ENCODE data around the gene WRNIP1.

WRNIP1 gene

DNA sequence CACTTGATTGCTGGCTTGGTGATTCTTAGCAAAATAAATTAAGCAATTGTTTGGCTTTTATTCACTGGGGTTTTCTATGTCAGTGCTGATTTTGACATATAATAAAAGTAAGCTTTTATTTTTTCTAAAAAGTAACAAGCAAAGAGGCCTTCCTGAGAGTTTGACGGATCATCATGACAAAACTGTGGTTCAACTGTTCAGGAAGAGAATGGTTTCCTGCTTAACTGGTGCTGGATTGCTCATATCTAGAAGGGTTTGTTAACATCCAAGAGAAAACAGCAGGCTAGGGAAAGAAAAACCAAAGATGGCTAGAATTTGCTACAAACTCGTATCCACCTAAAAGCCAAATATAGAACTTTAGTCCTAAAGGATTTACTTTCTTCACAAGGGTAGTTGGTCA is 55.2 kb downstream of the WRNIP1 start:
- no peak for TF ChIP-seq ZFX (IDR thresholded peaks at IDR 0.05)
- TF ChIP-seq, protein P1, sequence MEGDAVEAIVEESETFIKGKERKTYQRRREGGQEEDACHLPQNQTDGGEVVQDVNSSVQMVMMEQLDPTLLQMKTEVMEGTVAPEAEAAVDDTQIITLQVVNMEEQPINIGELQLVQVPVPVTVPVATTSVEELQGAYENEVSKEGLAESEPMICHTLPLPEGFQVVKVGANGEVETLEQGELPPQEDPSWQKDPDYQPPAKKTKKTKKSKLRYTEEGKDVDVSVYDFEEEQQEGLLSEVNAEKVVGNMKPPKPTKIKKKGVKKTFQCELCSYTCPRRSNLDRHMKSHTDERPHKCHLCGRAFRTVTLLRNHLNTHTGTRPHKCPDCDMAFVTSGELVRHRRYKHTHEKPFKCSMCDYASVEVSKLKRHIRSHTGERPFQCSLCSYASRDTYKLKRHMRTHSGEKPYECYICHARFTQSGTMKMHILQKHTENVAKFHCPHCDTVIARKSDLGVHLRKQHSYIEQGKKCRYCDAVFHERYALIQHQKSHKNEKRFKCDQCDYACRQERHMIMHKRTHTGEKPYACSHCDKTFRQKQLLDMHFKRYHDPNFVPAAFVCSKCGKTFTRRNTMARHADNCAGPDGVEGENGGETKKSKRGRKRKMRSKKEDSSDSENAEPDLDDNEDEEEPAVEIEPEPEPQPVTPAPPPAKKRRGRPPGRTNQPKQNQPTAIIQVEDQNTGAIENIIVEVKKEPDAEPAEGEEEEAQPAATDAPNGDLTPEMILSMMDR (conservative IDR thresholded peaks at IDR 0.05), result no peak
- no peak overlapping the region for H3K27ac ChIP-seq

- TF ChIP-seq, protein P1 (conservative IDR thresholded peaks at IDR 0.05), result no peak
- TF ChIP-seq ZFX (IDR thresholded peaks at IDR 0.05), result no peak
- no peak overlapping the region for H3K27ac ChIP-seq
Measured at GRCh38 chr6:2821554-2821953, 56.4 kb downstream of the WRNIP1 start.

DNA sequence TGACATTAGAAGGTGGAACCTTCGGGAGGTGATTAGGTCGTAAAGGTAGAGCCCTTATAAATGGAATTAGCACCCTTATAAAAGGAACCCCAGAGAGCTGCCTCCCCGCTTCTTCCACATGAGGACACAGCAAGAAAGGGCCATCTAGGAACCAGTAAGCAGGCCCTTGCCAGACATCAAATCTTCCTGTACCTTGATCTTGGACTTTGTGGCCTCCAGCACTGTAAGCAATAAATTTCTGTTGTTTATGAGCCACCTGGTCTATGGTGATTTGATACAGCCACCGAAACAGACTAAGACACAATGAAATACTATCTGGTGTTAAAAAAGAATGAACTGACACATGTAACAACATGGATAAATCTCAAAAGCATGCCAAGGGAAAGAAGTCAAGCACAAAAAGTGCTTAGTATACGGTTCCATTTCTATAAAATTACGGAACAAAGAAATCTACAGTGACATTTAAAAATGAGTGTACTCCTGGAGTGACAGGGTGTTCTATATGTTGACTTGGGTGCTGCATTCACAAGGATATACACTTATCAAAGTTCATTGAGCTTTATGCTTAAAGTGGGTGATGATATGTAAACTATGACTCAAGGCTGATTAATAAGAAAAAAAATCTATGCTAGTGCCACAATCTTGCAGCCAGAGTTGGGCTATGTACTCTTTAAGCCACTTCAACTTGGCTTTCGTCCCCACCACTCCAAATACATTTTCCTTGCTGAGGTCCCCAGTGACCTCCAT is 58.1 kb downstream of the WRNIP1 start:
- no peak for TF ChIP-seq ZFX (IDR thresholded peaks at IDR 0.05)
- TF ChIP-seq, protein P1 (conservative IDR thresholded peaks at IDR 0.05), result no peak
- H3K27ac ChIP-seq, result no peak overlapping the region

DNA sequence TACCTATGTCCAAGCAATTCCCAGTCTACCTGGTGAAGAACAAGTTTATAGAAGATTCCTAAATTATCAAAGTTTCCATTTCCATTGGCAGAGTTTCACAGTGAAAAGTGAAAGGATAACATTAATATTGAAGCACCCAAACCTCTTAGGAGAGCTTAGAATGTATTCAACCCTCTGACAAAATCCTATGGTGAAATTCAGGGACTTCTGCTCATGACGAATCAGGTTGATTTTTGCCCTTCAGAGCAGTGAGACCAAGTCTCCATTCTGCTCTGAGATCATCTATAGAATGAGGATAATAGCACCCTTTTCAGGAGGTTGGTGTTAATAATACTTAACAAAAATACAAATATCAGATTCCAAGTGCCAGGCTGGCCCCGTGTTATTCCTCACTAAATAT is 60.9 kb downstream of the WRNIP1 start:
- no peak for TF ChIP-seq ZFX (IDR thresholded peaks at IDR 0.05)
- TF ChIP-seq, protein P1 (conservative IDR thresholded peaks at IDR 0.05), result no peak
- H3K27ac ChIP-seq, result no peak overlapping the region

- TF ChIP-seq, protein P1 (conservative IDR thresholded peaks at IDR 0.05), result no peak
- no peak for TF ChIP-seq ZFX (IDR thresholded peaks at IDR 0.05)
- H3K27ac ChIP-seq, result no peak overlapping the region
Measured at GRCh38 chr6:2827142-2827541, 61.9 kb downstream of the WRNIP1 start.

- TF ChIP-seq ZFX (IDR thresholded peaks at IDR 0.05), result no peak
- TF ChIP-seq, protein P1 (conservative IDR thresholded peaks at IDR 0.05), result no peak
- no peak overlapping the region for H3K27ac ChIP-seq
Measured at GRCh38 chr6:2828629-2829028, 63.4 kb downstream of the WRNIP1 start.

DNA sequence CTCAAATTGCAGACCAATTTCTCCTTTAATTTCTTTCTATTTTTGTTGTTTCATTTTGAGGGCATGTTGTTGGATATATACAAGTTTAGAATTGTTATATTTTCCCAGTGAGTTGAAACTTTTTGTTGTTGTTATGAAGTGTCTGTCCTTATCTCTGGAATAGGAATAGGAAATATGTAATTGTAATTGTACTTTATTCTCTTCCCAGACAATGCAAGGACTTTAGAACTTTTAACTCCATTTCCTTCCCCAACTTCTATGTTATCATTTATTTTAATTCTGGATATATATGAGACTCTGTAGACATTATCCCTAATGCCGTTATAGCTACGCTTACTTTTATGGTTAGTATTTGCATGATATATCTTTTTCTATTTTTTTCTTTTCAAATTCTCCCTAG is 64.1 kb downstream of the WRNIP1 start:
- H3K27ac ChIP-seq, result no peak overlapping the region
- TF ChIP-seq ZFX (IDR thresholded peaks at IDR 0.05), result no peak
- TF ChIP-seq, protein P1 (conservative IDR thresholded peaks at IDR 0.05), result no peak

Data from C4-2B (cell line).